Mucosa of gallbladder (tissue), 1 donor: ENCODE results near the gene PAH. TPM values are rescaled to one million over a fixed set of nuclear protein-coding genes. Genes with fewer than 3 reads are reported as not detected.
A peak's percentile ranks its signal among the peaks of the same experiment; 100 is the strongest.
"Not testable (repeated sequence)": the region's sequence is repeated elsewhere in the genome, so short reads cannot be mapped to it uniquely, and the experiment has no call there.

Experiments
- DNase-seq: peaks from one replicate; pipeline ENCODE4 v3.0.0-alpha.2; 2020; ENCODE audit warnings: low spot score
- total RNA-seq: library from RNA; stranded (reverse); gene quantifications from one replicate; pipeline ENCODE4 v1.2.1, GENCODE V29; 2021
- donor health status: DM: no; HTN: no; CAD: no.

The PAH gene
- total RNA-seq, 1 donor from 2014 or later = 958 TPM

DNA sequence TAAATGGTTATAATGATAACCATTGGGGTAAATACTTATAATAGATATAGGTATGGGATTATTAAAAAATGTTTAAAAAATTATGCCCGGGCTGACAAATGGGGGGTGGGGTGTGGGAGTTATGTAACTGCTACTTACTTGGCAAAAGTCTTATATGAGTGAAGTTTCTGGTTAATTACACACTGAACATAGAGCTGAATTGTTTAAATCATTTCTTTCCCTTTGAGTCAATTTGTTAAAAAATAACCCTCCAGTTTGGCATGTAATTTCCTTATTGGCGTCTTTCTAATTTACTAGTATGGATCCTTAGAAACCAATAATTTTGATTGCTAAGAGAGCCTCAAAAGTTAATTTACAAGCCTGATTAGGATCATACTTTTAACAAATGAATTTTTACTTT, 16.7 kb downstream of the PAH start:
- DNase-seq = no peak

DNA sequence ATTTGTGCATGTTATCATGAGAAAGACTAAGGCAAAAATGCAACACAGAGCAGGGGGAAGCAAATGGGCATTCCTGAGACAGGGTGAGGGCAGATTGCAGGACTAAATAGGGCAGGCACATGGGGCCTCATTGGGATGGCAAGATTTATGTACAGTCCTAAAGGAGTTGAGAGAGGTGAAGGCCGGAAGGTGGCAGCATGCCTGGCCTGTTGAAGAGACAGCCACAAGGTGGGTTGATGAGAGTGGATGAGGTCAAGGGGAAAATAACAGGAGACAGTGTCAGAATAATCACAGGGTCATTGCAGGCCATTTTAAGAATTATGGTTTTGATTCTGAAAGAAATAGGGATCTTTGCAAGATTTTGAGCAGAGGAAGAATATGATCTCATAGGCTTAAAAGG, 21.0 kb downstream of the PAH start:
- DNase-seq = no peak

DNA sequence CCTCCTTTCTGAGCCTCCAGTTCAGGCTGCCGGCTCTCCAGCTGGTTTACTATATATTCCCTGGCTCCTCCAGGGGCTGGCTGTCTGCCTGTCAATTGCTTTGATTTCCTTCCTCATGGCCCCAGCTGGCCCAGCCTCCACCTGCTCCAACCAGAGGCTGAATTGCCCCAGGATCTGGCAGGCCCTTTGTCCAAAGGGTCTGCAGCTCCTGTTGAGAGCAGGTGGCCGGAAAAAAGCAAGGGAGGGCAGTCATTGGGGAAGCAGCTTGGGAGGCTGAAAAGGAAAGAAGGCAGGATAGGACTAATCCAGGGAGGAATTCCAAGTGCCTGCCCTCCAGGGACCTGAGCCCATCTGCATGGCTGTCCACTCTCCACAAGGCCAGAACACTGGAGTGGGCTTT, 25.3 kb downstream of the PAH start:
- DNase-seq = no peak

DNA sequence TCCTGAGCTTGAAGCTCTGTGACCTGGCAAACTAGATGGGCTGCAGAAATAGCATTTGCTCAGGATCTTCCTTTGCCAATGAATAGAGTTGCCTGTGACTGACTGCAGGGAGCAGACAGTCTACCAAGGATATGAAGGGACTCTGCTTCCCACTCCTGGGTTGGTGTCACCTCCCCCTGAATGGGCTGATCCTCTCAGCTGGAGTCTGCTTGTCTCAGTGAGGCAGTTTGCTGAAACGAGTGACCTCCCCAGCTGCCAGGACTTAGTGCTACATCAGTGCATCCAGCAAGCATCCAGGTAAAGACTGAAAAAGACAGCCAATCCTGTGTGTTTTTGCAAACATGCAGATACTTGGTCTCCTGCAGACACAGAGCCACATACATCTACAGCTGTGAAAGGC, 28.5 kb downstream of the PAH start:
- no peak for DNase-seq

DNA sequence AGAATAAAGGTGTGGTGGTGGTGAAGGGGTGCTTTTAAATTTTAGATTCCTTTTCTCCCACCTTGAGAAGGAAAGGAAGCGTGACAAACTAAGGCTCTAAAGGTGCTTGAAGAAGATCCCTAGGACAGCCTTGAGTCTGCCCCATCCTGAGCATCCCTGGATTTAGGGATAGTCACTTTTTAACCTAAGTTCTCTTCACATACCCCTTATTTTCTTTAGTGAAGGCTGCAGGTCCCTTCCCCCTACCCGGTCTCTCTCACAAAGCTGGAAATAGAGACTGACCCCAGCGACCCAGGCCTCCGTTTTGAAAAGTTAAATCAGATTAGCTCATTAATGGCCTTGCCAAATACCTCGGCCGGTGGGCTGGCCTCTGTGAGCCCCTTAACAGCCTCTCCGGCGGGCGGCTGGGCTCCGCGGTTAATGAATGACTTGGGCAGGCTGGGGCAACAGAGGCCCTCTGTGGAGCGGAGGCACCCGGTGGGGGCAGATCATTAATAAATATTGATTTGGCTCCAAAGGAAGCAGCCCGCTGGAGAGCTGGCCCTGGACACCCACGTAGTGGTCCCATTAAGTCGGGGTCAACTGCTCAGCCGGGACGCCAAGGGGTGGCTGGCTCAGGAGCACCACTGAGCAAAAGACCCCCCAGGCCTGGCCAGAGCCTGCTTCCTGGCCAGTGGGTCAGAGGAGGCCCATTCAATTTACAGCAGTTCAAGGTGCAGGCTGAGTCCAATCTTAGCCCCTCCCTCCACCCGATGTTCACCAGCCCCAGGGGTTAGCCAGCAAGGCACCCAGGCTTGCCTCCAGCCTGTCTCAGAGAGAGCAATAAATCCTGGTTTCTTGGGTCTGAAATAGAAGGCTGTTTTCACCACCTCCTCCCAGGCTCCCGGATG, 31.8 kb downstream of the PAH start:
- DNase-seq = peak; percentile 60

DNA sequence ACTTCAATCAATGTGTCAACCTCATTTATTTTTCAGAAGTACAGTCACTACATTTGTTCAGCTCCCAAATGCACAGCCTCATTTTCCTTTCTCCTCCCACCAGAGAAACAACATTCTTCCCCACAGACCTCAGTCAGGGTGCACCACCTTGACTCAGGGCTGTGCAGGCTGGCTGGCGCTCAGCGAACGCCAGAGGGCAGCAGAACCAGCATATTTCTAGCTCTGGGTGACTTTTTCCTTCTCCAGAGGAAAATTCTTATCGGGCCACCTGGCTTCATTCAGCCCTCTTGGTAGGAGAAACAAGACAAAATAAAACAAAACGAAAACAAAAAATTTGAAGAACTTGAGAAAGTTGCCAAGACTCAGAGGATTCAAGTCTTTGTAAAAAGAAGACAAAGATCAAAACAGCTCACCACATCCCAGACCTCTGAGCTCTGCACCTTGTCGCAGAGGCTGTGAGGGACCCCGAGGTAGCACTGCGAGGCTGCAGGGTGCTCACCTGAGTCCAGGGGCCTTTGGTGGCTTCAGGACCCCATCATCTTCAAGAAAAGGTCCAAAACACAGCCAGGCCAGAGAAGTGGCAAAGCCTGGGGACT, 33.7 kb downstream of the PAH start:
- peak; percentile 72 for DNase-seq

DNA sequence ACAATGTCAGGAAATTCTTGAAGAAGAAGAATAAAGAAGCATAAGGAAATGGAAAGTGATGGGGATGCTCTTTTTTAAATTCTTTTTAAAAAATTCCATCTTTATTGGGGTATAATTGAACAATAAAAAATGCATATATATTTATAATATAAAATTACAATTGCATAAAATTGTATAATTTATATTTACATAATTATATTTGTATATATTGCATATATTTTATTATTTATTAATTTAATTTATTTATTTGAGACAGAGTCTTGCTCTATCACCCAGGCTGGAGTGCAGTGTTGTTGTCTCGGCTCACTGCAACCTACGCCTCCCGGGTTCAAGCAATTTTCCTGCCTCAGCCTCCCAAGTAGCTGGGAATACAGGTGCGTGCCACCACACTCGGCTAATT, 36.3 kb downstream of the PAH start:
- no peak for DNase-seq

DNA sequence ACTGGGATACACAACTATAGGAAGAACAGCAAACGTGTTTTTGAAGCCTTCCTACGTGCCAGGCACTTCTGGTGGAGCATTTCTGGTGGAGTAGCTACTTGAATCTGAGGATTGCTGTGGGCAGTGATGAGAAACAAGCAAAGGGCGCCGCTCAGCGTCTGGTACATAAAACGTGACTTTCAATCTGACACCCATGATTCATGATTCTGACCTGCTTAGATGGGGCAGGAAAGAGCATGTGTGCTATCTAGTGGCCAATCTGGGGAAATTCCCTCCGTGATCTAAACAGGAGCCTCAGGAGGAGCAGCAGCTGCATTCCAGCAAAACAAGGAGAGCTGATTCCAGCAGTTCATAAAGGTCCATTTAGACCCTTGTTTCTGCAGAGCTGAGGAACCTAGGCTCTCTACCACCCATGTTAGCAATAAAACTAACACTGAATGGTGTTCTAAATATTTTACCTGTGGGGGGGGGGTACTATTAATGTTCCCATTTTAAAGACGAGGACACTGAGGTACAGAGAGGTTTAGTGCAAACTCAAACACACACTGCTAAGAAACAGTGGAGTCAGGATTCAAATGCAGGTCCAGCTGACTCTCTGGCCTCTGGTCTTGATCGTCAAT, 37.8 kb downstream of the PAH start:
- no peak for DNase-seq

DNA sequence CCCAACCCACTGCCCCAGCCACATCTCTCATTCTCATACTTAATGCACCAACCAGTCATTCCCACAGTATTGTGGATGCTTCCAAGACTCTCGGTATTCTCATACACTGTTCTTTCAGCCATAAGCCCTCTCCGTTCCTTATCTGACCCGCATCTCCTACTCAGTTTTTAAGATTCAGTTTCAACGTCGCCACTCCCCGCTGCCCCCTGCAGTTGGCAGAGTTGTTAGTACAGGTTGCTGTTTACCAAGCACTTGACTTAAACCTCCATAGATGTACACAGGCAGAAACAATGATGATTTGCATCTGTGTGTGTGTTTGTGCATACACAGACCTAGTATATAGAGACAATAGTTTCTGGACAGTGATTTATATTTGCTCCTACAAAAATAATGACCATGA, 40.2 kb downstream of the PAH start:
- DNase-seq = no peak

DNA sequence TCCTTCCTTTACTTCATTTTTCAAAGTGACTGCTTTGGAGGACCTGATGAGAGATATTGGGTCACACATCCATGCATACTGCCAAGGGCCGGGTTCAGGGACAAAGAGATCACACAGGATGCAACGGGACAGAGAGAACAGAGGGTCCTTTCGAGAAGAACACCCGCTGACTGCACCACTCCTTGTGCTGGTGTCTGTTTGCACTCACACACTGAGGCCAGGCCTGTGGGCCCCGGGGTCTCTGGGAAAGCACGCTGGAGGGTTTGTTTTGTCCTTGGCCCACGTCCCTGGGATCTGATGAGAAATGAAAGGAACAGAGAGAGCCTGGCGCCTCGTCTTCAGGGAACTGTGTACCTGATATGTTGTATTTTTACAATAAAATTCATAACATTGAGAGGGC, 42.2 kb downstream of the PAH start:
- no peak for DNase-seq

DNA sequence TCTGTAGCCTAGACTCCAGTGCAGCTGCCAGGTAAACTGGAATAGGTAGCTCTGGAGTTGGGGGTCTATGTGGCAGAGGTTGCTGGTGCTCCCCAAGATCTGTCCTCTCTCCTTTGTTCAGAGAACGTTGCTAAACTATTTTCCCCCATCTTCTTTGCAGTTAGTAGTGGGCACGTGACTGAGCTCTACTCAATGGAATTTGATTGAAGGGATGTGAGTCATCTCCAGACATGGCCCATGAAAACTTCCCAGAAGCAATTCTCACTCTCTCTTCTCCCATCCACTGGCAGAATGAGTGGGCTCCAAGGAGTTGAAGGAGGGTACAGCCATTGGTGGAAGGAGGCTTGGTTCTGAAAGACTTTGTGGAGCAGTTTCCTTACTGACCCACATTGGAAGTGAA, 44.0 kb downstream of the PAH start:
- DNase-seq = no peak

DNA sequence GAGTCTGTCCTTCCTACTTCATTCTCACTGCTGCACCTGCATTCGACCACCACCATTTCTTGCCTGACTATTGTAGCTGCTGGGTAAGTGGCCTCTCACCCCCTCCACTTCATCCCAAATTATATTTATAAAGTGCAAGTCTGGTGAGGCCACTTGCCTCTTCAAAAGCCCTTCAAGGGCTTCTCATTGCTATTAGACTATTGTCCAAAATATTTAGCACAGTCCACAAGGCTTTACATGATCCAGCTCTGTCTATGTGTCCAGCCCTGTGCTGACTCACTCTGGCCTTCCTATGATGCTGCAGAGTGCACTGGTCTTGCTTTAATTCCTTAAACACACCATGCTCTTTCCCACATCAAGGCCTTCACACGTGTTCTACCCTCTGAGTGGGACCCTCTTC, 46.0 kb downstream of the PAH start:
- no peak for DNase-seq

DNA sequence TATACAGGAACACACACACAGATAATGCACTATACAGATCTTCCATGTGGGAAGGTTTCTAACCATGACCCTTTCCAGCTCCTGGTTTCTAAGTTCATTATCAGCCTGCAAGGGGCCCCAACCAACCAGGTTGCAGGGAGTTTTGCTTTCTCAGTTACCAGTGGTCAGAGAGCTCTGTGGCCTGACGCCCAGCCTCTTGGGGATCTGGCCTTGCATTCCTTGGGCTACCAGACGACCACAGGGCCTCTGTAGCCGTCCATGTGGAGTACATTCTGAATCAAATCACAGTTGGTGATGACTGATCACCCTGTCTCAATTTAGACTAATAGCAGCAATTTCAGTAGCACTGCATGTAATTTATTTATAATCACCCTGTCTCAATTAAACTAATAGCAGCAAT, 47.5 kb downstream of the PAH start:
- DNase-seq = no peak

DNA sequence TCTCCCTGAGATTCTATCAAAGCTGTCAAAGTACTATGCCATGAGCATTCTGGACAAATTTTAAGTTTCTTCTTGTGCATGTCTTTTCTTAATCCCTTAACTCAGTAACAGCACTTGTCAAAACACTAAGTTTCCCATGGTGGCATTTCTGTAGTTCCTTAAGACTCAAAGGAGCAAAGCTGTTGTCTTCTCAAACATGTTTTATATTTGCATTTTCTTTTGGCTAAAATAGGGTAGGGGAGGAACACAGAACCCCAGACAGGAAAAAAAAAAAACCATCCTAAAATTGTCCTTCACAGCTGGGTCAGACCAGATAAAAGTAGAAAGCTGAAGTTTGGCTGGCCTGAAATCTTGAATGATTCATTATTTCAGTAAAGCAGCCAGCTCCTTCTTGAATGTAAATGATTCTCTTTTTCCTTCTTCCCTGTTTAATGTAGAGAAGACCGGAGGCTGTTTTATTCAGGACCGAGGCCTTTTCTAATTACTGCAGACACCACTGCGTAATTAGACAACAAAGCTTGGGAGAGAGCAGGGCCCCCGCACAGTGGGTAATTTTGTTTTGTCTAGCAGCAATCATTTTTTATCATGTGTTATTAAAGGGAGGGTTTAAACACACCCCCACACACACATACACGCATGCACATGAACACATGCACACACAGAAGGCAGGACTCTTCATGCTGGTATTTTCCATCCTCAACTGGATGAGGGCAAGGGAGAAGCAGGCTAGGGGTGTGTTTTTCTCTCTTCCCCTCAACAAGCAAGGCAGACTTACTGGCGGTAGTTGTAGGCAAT, 51.0 kb downstream of the PAH start:
- DNase-seq = no peak

DNA sequence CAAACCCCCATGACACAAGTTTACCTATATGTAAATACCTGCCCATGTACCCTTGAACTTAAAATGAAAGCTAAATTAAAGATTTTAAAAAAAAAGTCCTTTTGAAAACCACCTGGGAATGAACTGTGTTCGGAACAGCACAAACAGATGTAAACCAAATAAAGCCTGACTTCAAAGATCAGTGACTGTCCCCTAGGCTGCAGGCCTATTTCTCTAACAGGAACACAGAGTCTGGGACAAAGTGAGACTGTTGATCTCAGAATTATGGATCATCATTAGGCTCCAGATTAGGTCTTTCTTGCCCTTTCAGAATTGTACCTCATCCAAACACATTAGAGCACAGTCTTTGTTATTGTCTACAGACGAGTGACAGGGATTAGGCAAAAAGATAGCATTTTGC, 54.6 kb downstream of the PAH start:
- DNase-seq = no peak

DNA sequence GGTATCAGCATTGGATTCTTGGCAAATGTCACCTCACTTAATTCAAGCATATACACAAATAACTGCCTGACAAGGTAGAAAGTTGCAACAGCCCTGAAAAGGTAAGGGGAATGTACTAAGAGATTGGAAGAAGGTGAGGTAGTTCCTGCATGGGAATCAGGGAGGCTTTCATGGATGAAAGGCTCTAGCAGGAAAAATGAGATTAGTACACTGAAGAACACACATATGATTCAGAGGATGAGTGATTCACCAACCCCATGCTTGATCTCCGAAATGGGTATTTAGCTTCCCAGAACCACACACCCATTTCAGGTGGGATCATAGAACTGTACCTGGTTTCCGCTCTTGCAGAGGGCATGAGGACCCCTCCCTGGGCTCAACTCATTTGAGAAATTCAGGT, 65.8 kb downstream of the PAH start:
- no peak for DNase-seq

DNA sequence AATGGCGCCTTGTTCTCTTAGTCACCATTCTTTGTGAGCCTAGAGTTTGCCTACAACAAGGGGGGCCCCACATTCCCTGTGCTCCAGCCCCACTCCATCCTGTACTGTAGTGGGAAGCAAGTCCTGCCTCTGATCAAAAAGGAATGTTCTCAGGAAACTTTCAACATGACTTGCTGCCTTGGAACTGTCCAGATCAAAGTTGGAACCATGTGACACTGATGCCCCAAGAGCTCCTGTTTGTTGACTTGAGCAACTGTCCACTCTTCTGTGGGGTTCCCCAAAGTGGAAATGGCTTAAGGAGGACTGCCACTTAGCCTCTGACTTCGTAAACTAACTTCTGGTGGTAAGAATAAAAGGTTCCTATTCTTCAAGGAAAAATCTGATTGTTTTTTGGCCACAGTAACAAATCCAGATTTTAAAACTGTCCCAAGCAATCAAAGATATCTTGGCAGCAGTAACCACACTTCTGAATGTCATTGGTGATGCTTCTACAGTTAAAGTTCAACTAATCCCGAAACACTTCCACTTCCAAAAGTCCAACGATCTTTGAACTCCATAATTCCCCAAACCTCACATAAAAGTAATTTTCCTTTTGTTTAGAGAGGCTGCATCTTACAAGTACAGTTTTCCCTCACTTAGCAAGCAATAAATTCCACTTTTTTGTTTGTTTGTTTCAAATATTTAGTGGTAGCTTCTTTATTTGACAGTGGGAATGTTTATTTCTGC, 67.2 kb downstream of the PAH start:
- no peak for DNase-seq

DNA sequence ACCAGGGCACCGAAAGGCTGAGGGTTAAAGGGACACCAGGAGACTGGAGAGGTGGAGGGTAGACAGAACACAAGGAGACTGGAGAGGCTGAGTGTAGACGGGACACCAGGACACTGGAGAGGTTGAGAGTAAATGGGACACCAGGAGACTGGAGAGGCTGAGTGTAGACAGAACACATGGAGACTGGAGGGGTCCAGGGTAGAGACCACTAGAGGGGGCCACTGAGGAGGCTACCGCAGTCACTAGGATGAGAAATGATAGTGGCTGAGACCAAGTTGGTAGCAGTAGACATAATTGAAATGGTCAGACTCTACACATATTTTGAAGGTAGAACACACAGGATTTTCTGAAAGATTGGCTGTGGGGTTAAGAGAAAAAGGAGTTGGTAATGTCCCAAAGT, 68.2 kb downstream of the PAH start:
- DNase-seq = no peak

DNA sequence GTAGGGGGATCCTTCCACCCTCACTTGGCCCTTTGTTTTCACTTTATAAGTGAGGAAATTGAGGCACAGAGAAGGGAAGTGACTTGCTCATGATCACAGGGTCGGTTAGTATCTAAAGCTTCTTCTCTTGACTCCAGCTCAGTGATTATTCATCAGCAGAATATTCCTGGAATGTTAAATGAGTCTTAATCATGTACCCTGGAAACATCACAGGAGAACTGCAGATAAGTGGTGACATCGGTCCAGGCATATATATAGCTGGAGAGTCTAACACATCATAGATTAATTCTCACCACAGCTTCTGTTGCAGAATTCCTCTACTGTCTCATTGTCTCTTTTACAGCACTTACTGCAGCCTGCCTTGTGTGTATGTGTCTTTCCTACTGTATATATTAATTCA, 69.9 kb downstream of the PAH start:
- DNase-seq = no peak

DNA sequence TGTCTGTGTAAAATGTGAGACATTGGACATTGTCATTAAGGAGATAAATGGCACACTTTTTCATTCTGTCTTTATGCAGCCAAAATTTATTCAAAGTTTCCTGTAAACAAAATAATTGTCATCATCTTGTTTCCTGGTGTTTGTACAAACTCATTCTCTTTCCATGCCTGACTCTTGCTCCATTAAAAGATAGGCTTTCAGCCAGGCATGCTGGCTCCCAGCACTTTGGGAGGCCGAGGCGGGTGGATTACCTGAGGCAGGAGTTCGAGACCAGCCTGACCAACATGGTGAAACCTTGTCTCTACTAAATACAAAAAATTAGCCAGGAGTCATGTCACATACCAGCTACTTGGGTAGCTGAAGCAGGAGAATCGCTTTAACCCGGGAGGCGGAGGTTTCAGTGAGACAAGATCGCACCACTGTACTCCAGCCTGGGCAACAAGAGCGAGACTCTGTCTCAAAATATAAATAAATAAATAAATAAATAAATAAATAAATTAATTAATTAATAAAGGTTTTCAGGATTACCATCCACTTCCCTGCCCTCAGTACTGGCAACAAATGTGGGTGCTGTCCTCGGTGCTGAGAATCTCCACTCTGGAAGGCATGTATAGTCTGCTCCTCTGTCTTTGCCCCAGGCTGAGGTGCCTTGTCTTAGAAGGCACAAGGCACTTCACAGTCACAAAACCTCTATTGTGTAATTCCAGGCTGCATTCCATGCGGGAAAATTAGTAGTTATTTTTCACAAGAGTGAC, 83.2 kb downstream of the PAH start:
- peak; percentile 20 for DNase-seq

DNA sequence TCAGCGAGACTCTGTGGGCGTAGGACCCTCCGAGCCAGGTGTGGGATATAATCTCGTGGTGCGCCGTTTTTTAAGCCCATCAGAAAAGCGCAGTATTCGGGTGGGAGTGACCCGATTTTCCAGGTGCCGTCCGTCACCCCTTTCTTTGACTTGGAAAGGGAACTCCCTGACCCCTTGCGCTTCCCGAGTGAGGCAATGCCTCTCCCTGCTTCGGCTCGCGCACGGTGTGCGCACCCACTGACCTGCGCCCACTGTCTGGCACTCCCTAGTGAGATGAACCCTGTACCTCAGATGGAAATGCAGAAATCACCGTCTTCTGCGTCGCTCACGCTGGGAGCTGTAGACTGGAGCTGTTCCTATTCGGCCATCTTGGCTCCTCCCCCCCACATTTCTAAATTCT, 84.2 kb downstream of the PAH start:
- not testable (repeated sequence) for DNase-seq
